CD4-positive, alpha-beta memory T cell (primary cell): ENCODE measurements around the gene HIF1A. TPM values are rescaled to one million over a fixed set of nuclear protein-coding genes. Genes with fewer than 3 reads are reported as not detected.

ENCODE experiments used
- CTCF ChIA-PET: fragments of 350-600 bp; sonication (Branson Sonifier 250); formaldehyde crosslinking; loops from one replicate; lab custom pipeline; 2021; ENCODE audit warnings: inconsistent platforms; ENCODE audit not compliant: partially characterized antibody; lab: Charles Lee
- POLR2A ChIA-PET: fragments of 350-600 bp; sonication (Branson Sonifier 250); formaldehyde crosslinking; loops from one replicate; lab custom pipeline; 2021; ENCODE audit not compliant: partially characterized antibody; lab: Charles Lee
- DNase-seq, 5 donors: peaks; one replicate each; pipeline versions ENCODE4 v3.0.0 to v3.0.0-alpha.2; 2020 to 2022; ENCODE audit warnings: mixed read lengths in 1 of 5
- H3K27ac ChIP-seq: one replicate; pipeline ENCODE4 v1.7.0; 2013; ENCODE audit warnings: low read depth, low read length
- H3K27me3 ChIP-seq: 2 replicates; pipeline ENCODE4 v1.7.0; 2013; ENCODE audit warnings: mild to moderate bottlenecking, low read length, moderate library complexity; ENCODE audit not compliant: insufficient read depth
- H3K36me3 ChIP-seq: 2 replicates; pipeline ENCODE4 v1.7.0; 2013; ENCODE audit warnings: mild to moderate bottlenecking, low read length, moderate library complexity; ENCODE audit not compliant: insufficient read depth
- H3K4me1 ChIP-seq: 2 replicates; pipeline ENCODE4 v1.7.0; 2013; ENCODE audit warnings: mild to moderate bottlenecking, low read length, moderate library complexity; ENCODE audit not compliant: insufficient read depth
- H3K4me3 ChIP-seq, 2 donors: one replicate each; pipeline ENCODE4 v1.7.0; 2013; ENCODE audit warnings: low read length in 2 of 2, mild to moderate bottlenecking in 1 of 2
- H3K9me3 ChIP-seq, 2 donors: one replicate each; pipeline ENCODE4 v1.7.0; 2013; ENCODE audit warnings: low read length in 2 of 2, control low read depth in 1 of 2; ENCODE audit not compliant: control insufficient read depth in 1 of 2
- H3K27ac Mint-ChIP-seq, 7 donors: one replicate each; pipeline ENCODE4 v1.8.0; 2020 to 2021; ENCODE audit warnings: mixed read lengths in 7 of 7, mild to moderate bottlenecking in 6 of 7, inconsistent platforms in 3 of 7, moderate library complexity in 3 of 7
- H3K27me3 Mint-ChIP-seq, 2 donors: one replicate each; pipeline ENCODE4 v1.8.0; 2020 to 2021; ENCODE audit warnings: mixed read lengths in 2 of 2
- H3K36me3 Mint-ChIP-seq, 2 donors: one replicate each; pipeline ENCODE4 v1.8.0; 2020 to 2021; ENCODE audit warnings: mixed read lengths in 2 of 2, inconsistent platforms in 1 of 2, mild to moderate bottlenecking in 1 of 2
- H3K4me1 Mint-ChIP-seq, 4 donors: one replicate each; pipeline ENCODE4 v1.8.0; 2020 to 2021; ENCODE audit warnings: mixed read lengths in 4 of 4, mild to moderate bottlenecking in 1 of 4
- H3K4me3 Mint-ChIP-seq, 8 donors: one replicate each; pipeline ENCODE4 v1.8.0; 2020 to 2021; ENCODE audit warnings: mixed read lengths in 8 of 8, mild to moderate bottlenecking in 7 of 8, moderate library complexity in 6 of 8, inconsistent platforms in 3 of 8
- H3K9me3 Mint-ChIP-seq, 8 donors: one replicate each; pipeline ENCODE4 v1.8.0; 2020 to 2021; ENCODE audit warnings: mixed read lengths in 8 of 8, mild to moderate bottlenecking in 5 of 8, inconsistent platforms in 3 of 8, moderate library complexity in 1 of 8
- intact Hi-C: fragments of 100-400 bp; cut with micrococcal nuclease; formaldehyde crosslinking; loops from one replicate; pipeline ENCODE4 v1.15.1; 2023
- polyA plus RNA-seq, 2 donors: library from polyadenylated mRNA; unstranded; fragments of 300-500 nt; fragmentation: Illumina TruSeq; gene quantifications; one replicate each; pipeline ENCODE4 v1.2.3, GENCODE V29; 2021
- total RNA-seq, 2 experiments: library from RNA; stranded (reverse); gene quantifications; one replicate each; pipeline ENCODE4 v1.2.3, GENCODE V29; 2021

HIF1A gene
- total and polyA plus RNA-seq, 4 experiments from 2014 or later: 82.5 to 87.1 (median 84.2) TPM

- no peak for DNase-seq
- peaks cover 34 to 44% of the 10 kb centered on the region in 2 donors for H3K36me3 Mint-ChIP-seq
- ChIA-PET CTCF (interaction anchor here (0.6 to 1.6 kb wide), 2 partner anchors 62 to 478 kb away, joined by 3 to 5 read pairs; no protein-coding TSS in a partner anchor), POLR2A (no interaction called here)
- no peak overlapping the region for H3K4me3 Mint-ChIP-seq
- peaks cover 10% of the 10 kb centered on the region for H3K4me1 ChIP-seq
- H3K27me3 ChIP-seq: no peaks in the 10 kb centered on the region
- no peaks in the 10 kb centered on the region for H3K9me3 ChIP-seq
- no peak overlapping the region for H3K27ac ChIP-seq
- no peak overlapping the region for H3K27ac Mint-ChIP-seq
- no peaks in the 10 kb centered on the region for H3K27me3 Mint-ChIP-seq
- H3K4me1 Mint-ChIP-seq: peaks cover 5 to 15% (median 9%) of the 10 kb centered on the region in 4 donors
- H3K9me3 Mint-ChIP-seq: no peaks in the 10 kb centered on the region
- intact Hi-C loops: no loop called here
- H3K36me3 ChIP-seq: peaks cover 10% of the 10 kb centered on the region
- H3K4me3 ChIP-seq: no peak overlapping the region
Measured at GRCh38 chr14:61774861-61775260, 79.5 kb downstream of the HIF1A start.

GRCh38 chr14:61780125-61780524 lies 84.8 kb downstream of the HIF1A start:
- H3K36me3 ChIP-seq: peaks cover 3% of the 10 kb centered on the region
- H3K36me3 Mint-ChIP-seq: peaks cover 31 to 40% of the 10 kb centered on the region in 2 donors
- H3K4me1 Mint-ChIP-seq: peaks cover 16 to 30% (median 20%) of the 10 kb centered on the region in 4 donors
- H3K27me3 ChIP-seq: no peaks in the 10 kb centered on the region
- no peaks in the 10 kb centered on the region for H3K9me3 ChIP-seq
- POLR2A ChIA-PET: interaction anchor here (1.0 to 1.7 kb wide), 2 partner anchors 11 to 18 kb away, joined by 4 read pairs; partner anchors contain the start of gene SNAPC1
- H3K27ac Mint-ChIP-seq: peak overlapping the region; percentile 57 to 91 (median 85)
- DNase-seq: peak in 4 of 5 donors; percentile 12 to 26 (median 23)
- no peak overlapping the region for H3K27ac ChIP-seq
- H3K4me1 ChIP-seq: peaks cover 21% of the 10 kb centered on the region
- H3K27me3 Mint-ChIP-seq: no peaks in the 10 kb centered on the region
- peak overlapping the region in 7 of 8 donors; percentile 27 to 81 (median 53) for H3K4me3 Mint-ChIP-seq
- H3K4me3 ChIP-seq: no peak overlapping the region
- CTCF ChIA-PET: no interaction called here
- intact Hi-C loops: loop anchor here (5.0 kb wide), 1 partner anchor 33 kb away; no protein-coding TSS in a partner anchor
- no peaks in the 10 kb centered on the region for H3K9me3 Mint-ChIP-seq

- H3K4me3 Mint-ChIP-seq: no peak overlapping the region
- intact Hi-C loops: no loop called here
- peaks cover 0 to 6% (median 5%) of the 10 kb centered on the region in 4 donors for H3K4me1 Mint-ChIP-seq
- H3K27ac Mint-ChIP-seq: no peak overlapping the region
- Histone ChIP-seq H3K4me1 (no peaks in the 10 kb centered on the region), H3K9me3 (no peaks in the 10 kb centered on the region), H3K27me3 (no peaks in the 10 kb centered on the region), H3K36me3 (peaks cover 5% of the 10 kb centered on the region), H3K27ac (no peak overlapping the region), H3K4me3 (no peak overlapping the region)
- DNase-seq: no peak
- POLR2A ChIA-PET: interaction anchor here (0.6 kb wide), 1 partner anchor 1764 kb away, joined by 3 read pairs; no protein-coding TSS in a partner anchor
- no peaks in the 10 kb centered on the region for H3K9me3 Mint-ChIP-seq
- CTCF ChIA-PET: no interaction called here
- peaks cover 7 to 14% of the 10 kb centered on the region in 2 donors for H3K36me3 Mint-ChIP-seq
- no peaks in the 10 kb centered on the region for H3K27me3 Mint-ChIP-seq
Measured at GRCh38 chr14:61797309-61797708, 102.0 kb downstream of the HIF1A start.

Other genes with a start within 250 kb of the HIF1A start
- 1 to 10 TPM; 4.0 to 4.2 TPM for gene SNAPC1, start 66.9 kb downstream of the HIF1A start, total RNA-seq
- gene SNAPC1, start 66.9 kb downstream of the HIF1A start, polyA plus RNA-seq: 1 to 10 TPM; 4.4 to 5.9 TPM
- not detected for gene SYT16, start 117.2 kb downstream of the HIF1A start, total RNA-seq
- gene SYT16, start 117.2 kb downstream of the HIF1A start, polyA plus RNA-seq: not detected